Uterine smooth muscle cell (primary cell): Measurements from ENCODE around the gene SLC35E3. TPM values are rescaled to one million over a fixed set of nuclear protein-coding genes. Genes with fewer than 3 reads are reported as not detected.

ENCODE experiments used
- total RNA-seq: library from RNA; depleted of rRNA; stranded (reverse); fragments of >200 nt; gene quantifications from 2 replicates; pipeline ENCODE4 v1.2.3, GENCODE V29; 2014

SLC35E3 gene
- 3.2 and 6.1 TPM in 2 replicates for total RNA-seq

DNA sequence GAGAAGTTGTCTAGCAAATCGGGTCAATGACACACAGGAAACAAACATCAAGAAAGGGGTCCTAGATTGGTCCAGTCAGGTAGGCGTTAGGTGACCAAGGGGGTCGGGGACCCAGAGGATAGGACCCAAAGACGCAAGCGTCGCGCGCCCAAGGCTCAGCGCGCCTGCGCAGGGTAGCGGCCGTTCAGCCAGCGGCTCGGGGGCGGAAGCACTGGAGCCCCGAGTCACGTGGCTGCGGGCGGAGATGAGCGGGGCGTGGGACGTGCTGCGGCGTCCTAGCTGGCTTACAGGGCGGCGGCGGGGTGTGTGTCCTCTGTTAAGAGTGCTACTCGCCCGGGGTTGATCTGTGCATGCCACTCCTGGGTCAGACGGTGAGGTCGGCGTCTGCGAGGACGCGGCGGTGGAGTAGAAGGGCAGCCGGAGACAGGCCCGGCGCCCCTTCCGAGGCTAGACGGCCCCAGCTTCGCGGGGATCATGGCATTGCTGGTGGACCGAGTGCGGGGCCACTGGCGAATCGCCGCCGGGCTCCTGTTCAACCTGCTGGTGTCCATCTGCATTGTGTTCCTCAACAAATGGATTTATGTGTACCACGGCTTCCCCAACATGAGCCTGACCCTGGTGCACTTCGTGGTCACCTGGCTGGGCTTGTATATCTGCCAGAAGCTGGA lies at the start of gene SLC35E3:
SLC35E3 (plus strand) TSS at position 273 of the 668 bp plus-strand sequence; CDS start at position 475, 202 bp downstream.

GRCh38 chr12:68807576-68808387 lies 61.8 kb downstream of the SLC35E3 start, which contains the start of gene MDM2:
Gene MDM2, plus strand, starts transcription at chr12:68808177. Its CDS starts 301 bp downstream, at chr12:68808478.

Other genes starting within 250 kb of the SLC35E3 start
- 222 and 289 TPM in 2 replicates for gene RAP1B, start 135.3 kb upstream of the SLC35E3 start, total RNA-seq
- 41.7 and 140 TPM in 2 replicates for gene NUP107, start 59.2 kb upstream of the SLC35E3 start, total RNA-seq
- gene MDM2, start 62.0 kb downstream of the SLC35E3 start, total RNA-seq = 96.2 and 162 TPM in 2 replicates
- gene CPM, start 187.0 kb downstream of the SLC35E3 start, total RNA-seq = 7.9 and 27.4 TPM in 2 replicates